Left cardiac atrium (tissue), 4 donors: Measurements from ENCODE around the gene SNX25. TPM values are rescaled to one million over a fixed set of nuclear protein-coding genes. Genes with fewer than 3 reads are reported as not detected.
A peak's percentile ranks its signal among the peaks of the same experiment; 100 is the strongest.

Source experiments
- ATAC-seq, 2 donors: fragments of 200-7000 bp; cut with Tn5 transposase; one replicate each; pipeline ENCODE4 v1.9.1; 2020; ENCODE audit warnings: mild to moderate bottlenecking in 2 of 2, moderate library complexity in 2 of 2
- DNase-seq: peaks from one replicate; pipeline ENCODE4 v3.0.0-alpha.2; 2020
- intact Hi-C, 2 donors: fragments of 100-400 bp; cut with DNase I; formaldehyde crosslinking; loops; one replicate each; pipeline versions ENCODE4 v1.14.1 to v1.15.1; 2022 to 2023
- total RNA-seq, 2 donors: library from RNA; stranded (reverse); fragmentation: NEBNext Ultra II Directional; extraction: Animal tissue kit (Norgen Biotek cat#: 25700); gene quantifications; one replicate each; pipeline ENCODE4 v1.2.1, GENCODE V29; 2021
- donor health status: DM: no; HTN: yes; CAD: no.
- donor health status: DM: no; HTN: yes; CAD: no; lungs with severe emphysema.
- donor health status: DM: yes; HTN: yes; CAD: no.
- donor health status: Dilated cardiomyopathy.

Gene SNX25
- total RNA-seq, 2 donors from 2014 or later: 15.4 to 16.6 TPM

DNA sequence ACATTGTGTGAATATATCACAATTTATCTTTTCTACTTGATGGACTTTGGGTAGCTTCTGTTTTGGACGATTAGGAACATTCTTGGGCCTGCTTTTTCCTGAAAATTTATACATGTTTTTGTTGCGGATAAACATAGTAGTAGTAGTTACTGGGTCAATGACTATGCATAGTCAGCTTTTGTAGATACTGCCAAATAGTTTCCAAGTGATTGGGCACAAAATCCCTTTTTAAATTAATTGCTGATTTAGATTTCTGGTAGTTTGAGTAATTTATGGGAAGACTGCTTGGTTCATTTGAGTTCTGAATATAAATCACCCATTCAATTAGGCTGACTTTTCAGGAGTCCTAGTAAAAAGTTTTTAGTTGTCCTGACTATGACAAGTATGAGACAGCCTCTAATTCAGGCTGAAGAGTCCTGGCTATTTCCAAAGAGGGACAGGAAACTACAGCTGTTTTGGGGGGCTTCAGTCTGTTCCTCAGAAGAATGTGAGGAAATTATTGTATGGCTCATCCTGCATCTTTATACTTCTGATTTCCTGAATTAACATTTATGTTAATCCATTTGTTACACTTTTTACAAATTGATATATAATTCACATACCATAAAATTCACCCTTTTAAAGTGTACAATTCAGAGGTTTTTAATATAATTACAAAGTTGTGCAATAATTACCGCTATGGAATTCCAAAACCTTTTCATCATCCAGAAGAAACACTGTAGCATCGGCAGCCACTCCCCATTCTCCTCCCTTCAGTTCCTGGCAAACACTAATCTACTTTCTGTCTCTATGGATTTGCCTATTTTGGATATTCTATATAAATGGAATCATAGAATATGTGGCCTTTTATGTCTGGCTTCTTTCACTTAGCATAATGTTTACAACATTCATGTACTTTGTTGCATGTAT lies 172.1 kb downstream of the SNX25 start:
- no peak for ATAC-seq
- no peak for DNase-seq
- intact Hi-C loops: no loop called here

- intact Hi-C loops: no loop called here
- DNase-seq (no peak), ATAC-seq (no peak)
Measured at GRCh38 chr4:185382754-185383153, 173.4 kb downstream of the SNX25 start.

DNA sequence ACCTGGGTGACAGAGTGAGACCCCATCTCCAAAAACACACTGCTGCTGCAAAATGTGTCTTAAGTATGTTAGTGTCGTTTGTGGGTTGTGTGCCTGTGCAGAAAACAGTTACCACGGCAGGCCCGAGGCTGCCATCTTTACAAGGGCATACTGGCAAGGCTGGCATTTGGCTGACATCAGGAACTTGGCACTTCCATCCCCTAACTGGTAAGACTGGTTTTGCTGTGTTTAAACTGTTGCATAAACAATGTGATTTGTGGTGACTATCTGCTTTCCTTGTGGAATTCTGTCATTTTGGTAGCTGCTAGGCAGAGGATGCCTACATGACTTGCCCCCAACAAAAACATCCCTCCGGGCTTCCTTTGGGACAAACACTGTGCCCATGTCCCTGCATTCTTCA lies 174.1 kb downstream of the SNX25 start:
- DNase-seq: no peak
- intact Hi-C loops: no loop called here
- no peak for ATAC-seq

GRCh38 chr4:185384061-185384460 lies 174.7 kb downstream of the SNX25 start:
- no peak for ATAC-seq
- intact Hi-C loops: no loop called here
- no peak for DNase-seq

- intact Hi-C loops: no loop called here
- ATAC-seq: peak in 1 of 2 donors; percentile 59
- DNase-seq: no peak
Measured at GRCh38 chr4:185384930-185385331, 175.5 kb downstream of the SNX25 start.

DNA sequence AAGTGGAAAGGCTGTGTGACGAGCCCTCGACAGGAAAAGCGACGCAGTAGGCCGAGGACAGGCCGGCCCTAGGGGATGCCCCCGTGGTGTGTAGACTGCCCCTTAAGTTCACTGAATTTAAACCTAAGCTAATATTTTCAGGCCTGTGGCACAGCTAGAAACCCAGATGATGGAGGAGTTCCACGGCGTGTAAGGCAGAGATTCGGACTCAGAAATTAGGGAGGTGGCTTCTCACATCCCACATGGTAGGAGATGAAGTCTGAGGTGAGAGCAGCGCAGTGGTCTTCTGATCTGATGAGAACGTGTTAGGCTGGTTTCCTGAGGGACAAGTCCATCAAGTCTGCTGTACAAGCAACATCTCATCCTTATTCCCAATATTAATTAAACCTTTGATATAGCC lies 178.6 kb downstream of the SNX25 start:
- DNase-seq (no peak), ATAC-seq (no peak)
- intact Hi-C loops: no loop called here

GRCh38 chr4:185390941-185391340 lies 181.5 kb downstream of the SNX25 start:
- no peak for DNase-seq
- no peak for ATAC-seq
- intact Hi-C loops: loop anchor here in 1 of 2 donors (10.0 kb wide), 1 partner anchor 186 kb away; the partner anchor contains the start of genes CFAP97 and SNX25

- intact Hi-C loops: loop anchor here in 1 of 2 donors (10.0 kb wide), 1 partner anchor 187 kb away; the partner anchor contains the start of genes CFAP97 and SNX25
- DNase-seq: no peak
- ATAC-seq: no peak
Measured at GRCh38 chr4:185392156-185392555, 182.8 kb downstream of the SNX25 start.

DNA sequence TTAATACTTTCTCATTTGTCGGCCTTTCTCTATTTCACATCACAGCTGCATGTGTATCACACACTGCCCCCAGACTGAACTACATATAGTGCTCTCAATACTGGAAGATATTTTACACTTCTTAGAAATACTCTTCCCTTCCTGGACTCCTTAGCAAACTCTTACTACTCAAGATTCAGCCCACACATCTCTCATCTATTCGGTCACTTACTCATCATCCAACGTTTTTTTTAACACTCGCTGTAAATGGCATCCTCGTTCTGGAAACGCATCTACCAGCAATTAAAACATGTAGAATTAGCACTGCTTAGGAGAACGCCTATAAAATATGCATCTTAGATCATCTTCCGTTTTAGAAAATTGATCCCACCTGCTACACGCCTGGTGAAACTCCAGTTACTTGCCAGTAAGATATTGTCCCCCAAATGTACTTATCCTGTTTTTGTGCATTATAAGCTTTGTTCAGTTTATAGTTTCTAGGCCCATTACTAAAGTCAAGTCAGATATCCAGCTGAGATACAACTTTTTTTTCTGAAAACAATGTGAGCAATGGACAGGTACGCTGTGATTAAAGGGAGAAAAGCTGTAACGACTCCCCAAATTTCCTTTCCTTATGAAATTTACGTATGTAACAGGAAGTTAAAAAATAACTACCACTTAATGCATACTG lies 185.3 kb downstream of the SNX25 start:
- DNase-seq (no peak), ATAC-seq (no peak)
- intact Hi-C loops: loop anchor here in 1 of 2 donors (10.0 kb wide), 1 partner anchor 190 kb away; the partner anchor contains the start of genes CFAP97 and SNX25

GRCh38 chr4:185395238-185395955 lies 186.0 kb downstream of the SNX25 start, which contains the start of gene LRP2BP:
TSS of gene LRP2BP (minus strand) at chr4:185395924. CDS start at chr4:185378186, 17,738 bp downstream.
- intact Hi-C loops: loop anchor here in 1 of 2 donors (10.0 kb wide), 1 partner anchor 191 kb away; the partner anchor contains the start of genes CFAP97 and SNX25
- no peak for DNase-seq
- no peak for ATAC-seq

- intact Hi-C loops: loop anchor here in 1 of 2 donors (10.0 kb wide), 1 partner anchor 191 kb away; the partner anchor contains the start of genes CFAP97 and SNX25
- peak; percentile 98 for ATAC-seq
Measured at GRCh38 chr4:185395956-185396723, 186.7 kb downstream of the SNX25 start.

GRCh38 chr4:185396724-185397385 lies 187.5 kb downstream of the SNX25 start, which contains the start of gene ANKRD37:
TSS of gene ANKRD37 (plus strand) at chr4:185396841. CDS start at chr4:185396924, 83 bp downstream.
- ATAC-seq (peak; percentile 2 to 9), DNase-seq (peak; percentile 46)
- intact Hi-C loops: loop anchor here in 1 of 2 donors (10.0 kb wide), 1 partner anchor 192 kb away; the partner anchor contains the start of genes CFAP97 and SNX25

More at GRCh38 chr4:185395956-185396723, 186.7 kb downstream of the SNX25 start:
- DNase-seq: peak; percentile 96

- intact Hi-C loops: loop anchor here in 1 of 2 donors (10.0 kb wide), 1 partner anchor 194 kb away; the partner anchor contains the start of genes CFAP97 and SNX25
- ATAC-seq (no peak), DNase-seq (no peak)
Measured at GRCh38 chr4:185398618-185399017, 189.2 kb downstream of the SNX25 start.

GRCh38 chr4:185399466-185399865 lies 190.1 kb downstream of the SNX25 start:
- ATAC-seq: no peak
- DNase-seq: no peak
- intact Hi-C loops: loop anchor here in 1 of 2 donors (10.0 kb wide), 1 partner anchor 195 kb away; the partner anchor contains the start of genes CFAP97 and SNX25

- intact Hi-C loops: no loop called here
- DNase-seq (no peak), ATAC-seq (no peak)
Measured at GRCh38 chr4:185404031-185404430, 194.6 kb downstream of the SNX25 start.

- DNase-seq: no peak
- intact Hi-C loops: no loop called here
Measured at GRCh38 chr4:185405296-185405999, 196.1 kb downstream of the SNX25 start.

DNA sequence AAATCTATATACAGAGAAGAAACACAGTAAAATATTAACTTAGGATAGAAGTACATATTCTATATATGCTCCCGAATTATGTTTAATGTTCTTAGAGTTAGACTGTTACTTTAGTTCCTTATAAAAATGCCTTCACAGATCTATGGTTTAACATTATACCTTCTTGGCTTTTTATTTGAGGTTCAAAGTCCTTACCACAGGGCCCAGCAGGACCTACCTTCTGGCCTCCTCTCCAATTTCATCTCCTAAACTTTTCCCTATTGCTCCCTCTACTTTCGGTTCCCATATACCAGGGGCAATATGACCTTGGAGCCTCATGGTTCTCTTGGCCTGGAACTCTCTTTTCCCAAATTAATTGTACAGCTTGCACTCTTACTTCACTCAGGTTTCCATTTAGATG lies 199.0 kb downstream of the SNX25 start:
- ATAC-seq (no peak), DNase-seq (no peak)
- intact Hi-C loops: no loop called here

More at GRCh38 chr4:185405296-185405999, 196.1 kb downstream of the SNX25 start:
- no peak for ATAC-seq
